Fibroblast of skin of scalp (primary cell): ENCODE measurements around the gene BTN2A1.
"Not testable (repeated sequence)": the region's sequence is repeated elsewhere in the genome, so short reads cannot be mapped to it uniquely, and the experiment has no call there.

ENCODE experiments used
- DNase-seq: peaks from one replicate; pipeline ENCODE4 v3.0.0-alpha.2; 2013

BTN2A1 gene

GRCh38 chr6:26495281-26495680 lies 37.5 kb downstream of the BTN2A1 start:
- DNase-seq, result no peak

GRCh38 chr6:26497610-26498009 lies 39.9 kb downstream of the BTN2A1 start:
- no peak for DNase-seq

- no peak for DNase-seq
These were observed 42.3 kb downstream of the BTN2A1 start, which contains the start of gene BTN1A1 for GRCh38 chr6:26500102-26500501. BTN1A1 (plus strand) TSS chr6:26500303; CDS start chr6:26501287, 984 bp downstream.

GRCh38 chr6:26501482-26501986 lies 43.8 kb downstream of the BTN2A1 start:
- DNase-seq, result peak; percentile 31

- no peak for DNase-seq
These were observed 44.4 kb downstream of the BTN2A1 start for GRCh38 chr6:26502165-26502564.

GRCh38 chr6:26502626-26503025 lies 44.9 kb downstream of the BTN2A1 start:
- DNase-seq, result no peak

GRCh38 chr6:26507658-26508057 lies 49.9 kb downstream of the BTN2A1 start:
- no peak for DNase-seq

- not testable (repeated sequence) for DNase-seq
These were observed 53.3 kb downstream of the BTN2A1 start for GRCh38 chr6:26511033-26511432.

- DNase-seq, result no peak
These were observed 57.2 kb downstream of the BTN2A1 start for GRCh38 chr6:26514984-26515383.

GRCh38 chr6:26516481-26517427 lies 59.0 kb downstream of the BTN2A1 start:
- no peak for DNase-seq
